Panc1 (cell line): ENCODE measurements around the gene PCGF1.

Experiments used
- CTCF ChIP-seq: fragments of 450-650 bp; IDR thresholded peaks from 2 replicates; pipeline ENCODE4 v1.5.1; 2017; ENCODE audit warnings: mild to moderate bottlenecking
- POLR2AphosphoS5 ChIP-seq: IDR thresholded peaks from 2 replicates; pipeline ENCODE4 v1.6.1; 2012; ENCODE audit warnings: mild to moderate bottlenecking, low read depth, low read length, moderate library complexity
- TCF7L2 ChIP-seq: IDR thresholded peaks from 2 replicates; pipeline ENCODE4 v1.6.1; 2011; ENCODE audit warnings: mild to moderate bottlenecking, low read depth, low read length, inconsistent platforms

- TF ChIP-seq CTCF (no peak), TCF7L2 (no peak), POLR2AphosphoS5 (no peak)
Measured at GRCh38 chr2:74538881-74539339, 31.4 kb upstream of the PCGF1 start.
